Esophagus muscularis mucosa (tissue), 3 donors: ENCODE data around the gene GMDS.

Experiments
- CTCF ChIP-seq, 3 experiments: fragments of 200-600 bp in 2 of 3; fragments of 450-650 bp in 1 of 3; sonication (generic) in 2 of 3; IDR thresholded peaks; one replicate each; pipeline ENCODE4 v1.5.1; 2017 to 2019; ENCODE audit warnings: antibody characterized with exemption in 3 of 3, mild to moderate bottlenecking in 2 of 3, moderate library complexity in 1 of 3
- POLR2A ChIP-seq: fragments of 450-650 bp; IDR thresholded peaks from one replicate; pipeline ENCODE4 v1.6.1; 2017; ENCODE audit warnings: antibody characterized with exemption, moderate library complexity, mild to moderate bottlenecking, low read depth

GRCh38 chr6:2275892-2276242, 30.5 kb upstream of the GMDS start:
- TF ChIP-seq CTCF (IDR thresholded peaks at IDR 0.05), result no peak
- TF ChIP-seq POLR2A, result no peak
